ENCODE results near the gene SCFD2.

GRCh38 chr4:53060278-53060677 lies 305.6 kb downstream of the SCFD2 start:
- TF ChIP-seq SUZ12 (IDR thresholded peaks at IDR 0.05; ENCODE audit: extremely low read depth, insufficient read depth, insufficient read length) (no peak), YY1 (IDR thresholded peaks at IDR 0.05; ENCODE audit: insufficient read depth, insufficient read length) (no peak), ZNF274 (IDR thresholded peaks at IDR 0.05; ENCODE audit: low read depth, low read length) (no peak)
